HG03175 (cell line): ENCODE data around the gene LRRC40.

ENCODE experiments used
- ATAC-seq: cut with Tn5 transposase; IDR thresholded peaks from one replicate; pipeline ENCODE4 v1.9.1; 2021; ENCODE audit warnings: mild to moderate bottlenecking, moderate library complexity; ENCODE audit not compliant: unreplicated experiment

The LRRC40 gene

GRCh38 chr1:70134148-70134547, 71.2 kb downstream of the LRRC40 start:
- ATAC-seq, result no peak

GRCh38 chr1:70117046-70117445, 88.3 kb downstream of the LRRC40 start:
- no peak for ATAC-seq

GRCh38 chr1:70115315-70115714, 90.1 kb downstream of the LRRC40 start:
- no peak for ATAC-seq

GRCh38 chr1:70112838-70113237, 92.5 kb downstream of the LRRC40 start:
- no peak for ATAC-seq

- ATAC-seq, result no peak
Measured at GRCh38 chr1:70109241-70109640, 96.1 kb downstream of the LRRC40 start.

GRCh38 chr1:70103770-70104169, 101.6 kb downstream of the LRRC40 start:
- ATAC-seq, result no peak

- no peak for ATAC-seq
Measured at GRCh38 chr1:70101774-70102173, 103.6 kb downstream of the LRRC40 start.

- no peak for ATAC-seq
Measured at GRCh38 chr1:70101231-70101630, 104.1 kb downstream of the LRRC40 start.
